ENCODE data around the gene ZNF157. TPM values are rescaled to one million over a fixed set of nuclear protein-coding genes. Genes with fewer than 3 reads are reported as not detected.

Gene ZNF157
- total and polyA plus RNA-seq, 2 experiments from 2014 or later, result 0.68 to 1.5 TPM

- no peaks in the 10 kb centered on the region for H3K27me3 ChIP-seq (ENCODE audit: insufficient read depth)
- no peak overlapping the region for H2AFZ ChIP-seq
- H3K4me1 ChIP-seq (ENCODE audit: insufficient read depth), result peaks cover 11% of the 10 kb centered on the region; the same call in 1 of the 2 replicates
- H3K9me2 ChIP-seq (ENCODE audit: insufficient read depth), result no peaks in the 10 kb centered on the region
- H4K20me1 ChIP-seq (replicated peaks; ENCODE audit: insufficient read depth), result no peaks in the 10 kb centered on the region
- Mint-ChIP-seq H3K27ac (peak overlapping the region; percentile 98), H3K9me3 (no peaks in the 10 kb centered on the region; the same call in 2 of the 3 replicates), H3K27me3 (ENCODE audit: insufficient read depth, low read depth, poor library complexity) (peaks cover 9% of the 10 kb centered on the region), H3K36me3 (ENCODE audit: low read depth) (no peaks in the 10 kb centered on the region), H3K4me1 (peaks cover 20% of the 10 kb centered on the region; the same call in 2 of the 3 replicates), H3K4me3 (peak overlapping the region; percentile 53)
- DNase-seq (ENCODE audit: low spot score) (peak; percentile 60), ATAC-seq (peak; percentile 88)
- no peaks in the 10 kb centered on the region for H3K79me2 ChIP-seq (replicated peaks; ENCODE audit: insufficient read depth)
- TF ChIP-seq CTCF (conservative IDR thresholded peaks at IDR 0.05; ENCODE audit: low read depth in 2 of 2) (no peak), STAT1 (IDR thresholded peaks at IDR 0.05; ENCODE audit: unreplicated experiment) (no peak), ZNF331 (CRISPR knock-in tag; IDR thresholded peaks at IDR 0.05; ENCODE audit: low read depth) (no peak), CREB1 (CRISPR knock-in tag; IDR thresholded peaks at IDR 0.05; ENCODE audit: low read depth) (no peak), ZNF114 (CRISPR knock-in tag; IDR thresholded peaks at IDR 0.05) (no peak), NANOG (IDR thresholded peaks at IDR 0.05; ENCODE audit: borderline replicate concordance) (no peak), JUNB (IDR thresholded peaks at IDR 0.05; ENCODE audit: unreplicated experiment) (no peak), EZH2phosphoT487 (IDR thresholded peaks at IDR 0.05; ENCODE audit: unreplicated experiment) (no peak), EZH2 (IDR thresholded peaks at IDR 0.05; ENCODE audit: low read depth, unreplicated experiment) (no peak), POLR2AphosphoS5 (IDR thresholded peaks at IDR 0.05; ENCODE audit: low read depth) (no peak; the same call in 1 of the 2 replicates), REST (IDR thresholded peaks at IDR 0.05; ENCODE audit: unreplicated experiment) (no peak), ZNF462 (CRISPR knock-in tag; IDR thresholded peaks at IDR 0.05) (no peak)
- H3K27ac ChIP-seq (ENCODE audit: low read depth), result peak overlapping the region; percentile 97
- no peaks in the 10 kb centered on the region for H3K36me3 ChIP-seq (ENCODE audit: insufficient read depth)
- H3K4me3 ChIP-seq, result peak overlapping the region; percentile 38; the same call in 1 of the 2 replicates
- no peaks in the 10 kb centered on the region for H3F3A ChIP-seq (replicated peaks; ENCODE audit: low read depth)
- H3K4me2 ChIP-seq, result peak overlapping the region; percentile 71
These were observed 48.5 kb upstream of the ZNF157 start for GRCh38 chrX:47321823-47322371.

All from GM23338 (cell line).